Bone marrow (tissue), 2 donors: ENCODE data around the gene HORMAD1.
A peak's percentile ranks its signal among the peaks of the same experiment; 100 is the strongest.
"Not testable (repeated sequence)": the region's sequence is repeated elsewhere in the genome, so short reads cannot be mapped to it uniquely, and the experiment has no call there.

Experiments
- DNase-seq, 2 donors: peaks; one replicate each; lab custom pipeline; 2025; lab: John Stamatoyannopoulos, UW

Gene HORMAD1

DNA sequence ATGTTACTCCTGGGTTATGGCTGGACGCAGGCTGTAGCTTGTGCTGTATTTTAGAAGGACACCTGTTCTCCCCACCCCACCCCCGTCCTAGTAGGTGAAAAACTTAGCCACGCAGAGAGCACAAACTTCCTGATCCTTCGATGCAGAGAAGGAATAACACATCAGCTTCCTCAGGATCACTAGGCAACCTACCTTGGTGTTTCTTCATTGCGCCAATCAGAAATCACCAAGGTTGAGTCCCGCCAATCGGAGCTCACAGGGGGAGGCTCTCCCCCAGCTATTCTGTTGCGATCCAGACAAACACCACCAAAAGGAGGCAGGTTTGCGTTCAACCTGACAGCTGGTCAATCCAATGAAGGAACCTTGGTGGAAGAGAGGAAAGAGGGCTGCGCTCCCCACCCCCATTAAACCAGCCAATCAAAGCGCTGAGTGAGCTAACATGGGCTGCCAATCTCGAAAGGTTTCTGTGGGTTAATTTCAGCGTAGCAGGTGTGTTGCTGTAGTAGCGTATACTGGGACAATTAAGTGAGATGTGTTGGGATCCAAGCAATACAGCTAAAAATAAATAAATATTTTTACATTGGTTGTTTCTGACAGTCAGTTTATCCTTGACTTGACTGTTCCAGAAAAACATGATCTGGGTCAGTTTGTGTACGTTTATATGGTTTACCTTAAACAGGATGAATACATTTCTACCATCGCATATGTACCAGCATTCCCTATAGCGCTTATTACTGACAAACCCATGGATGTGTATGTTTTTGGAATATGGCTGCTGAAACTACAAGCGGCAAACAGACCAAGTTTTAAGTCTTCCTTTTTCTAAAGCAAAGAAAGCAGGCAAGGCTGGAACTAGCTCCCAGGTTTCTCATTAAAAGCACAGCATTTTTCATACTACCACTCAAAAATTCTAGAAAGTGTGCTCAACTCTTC is 23.4 kb downstream of the HORMAD1 start, which contains the start of gene GOLPH3L:
GOLPH3L (minus strand) TSS at position 160 of the 933 bp plus-strand sequence. CDS start 2,316 bp downstream, outside the sequence.
- peak; percentile 18 to 96 for DNase-seq

DNA sequence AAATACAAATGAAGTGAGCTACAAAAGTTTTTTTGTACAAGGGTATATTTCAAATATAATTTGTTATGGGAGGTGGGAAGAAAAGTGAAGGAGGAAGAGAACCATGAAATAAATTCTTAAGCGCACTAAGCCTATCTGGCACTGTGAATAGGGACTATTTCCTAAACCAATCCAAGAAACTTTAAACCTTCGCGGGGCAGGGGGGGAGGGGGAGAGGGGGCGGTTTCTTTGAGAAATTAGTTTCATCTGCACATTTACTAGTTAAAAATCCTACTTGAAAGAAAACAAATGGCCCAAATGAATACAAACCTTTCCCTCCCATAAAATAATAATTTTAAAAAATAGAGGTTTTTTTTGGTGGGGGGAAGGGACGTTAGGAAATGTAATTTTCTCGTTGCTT is 24.1 kb downstream of the HORMAD1 start:
- DNase-seq: no peak

DNA sequence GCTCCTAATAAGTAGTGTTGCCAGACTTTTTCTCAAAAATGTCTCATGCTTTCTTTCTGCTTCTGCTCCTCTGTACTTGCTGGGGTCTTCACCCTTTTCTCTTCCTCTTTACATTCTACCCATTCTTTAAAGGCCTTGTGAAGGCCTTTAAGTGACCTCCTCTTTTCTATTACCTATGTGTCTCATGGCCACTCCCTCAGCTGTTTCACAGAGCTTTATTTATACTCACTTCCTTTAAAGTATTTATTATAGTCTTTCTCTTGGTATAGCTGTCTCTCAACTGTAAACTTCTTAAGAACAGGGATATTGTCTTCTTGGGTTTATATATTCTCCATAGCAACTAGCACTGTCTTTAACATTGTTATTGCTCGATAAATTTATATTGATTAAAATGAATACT is 24.5 kb downstream of the HORMAD1 start:
- DNase-seq: no peak

DNA sequence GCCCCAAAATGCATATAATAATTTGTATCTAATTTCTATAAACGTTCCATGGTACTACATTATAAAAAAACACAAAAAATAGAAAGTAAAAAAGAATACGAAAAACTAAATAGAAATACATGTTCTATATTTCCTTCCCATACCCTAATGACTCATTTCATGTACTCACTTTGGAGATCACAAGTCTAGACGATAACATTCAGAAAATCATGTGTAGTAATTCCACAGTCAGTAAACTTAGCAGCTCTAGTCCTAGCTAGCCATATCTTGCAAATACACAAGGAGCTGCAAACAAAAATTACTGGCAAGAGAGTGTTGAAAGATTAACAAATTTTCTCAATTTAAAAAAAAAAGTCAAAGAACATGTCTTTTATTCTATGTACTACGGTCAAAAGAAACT is 25.1 kb downstream of the HORMAD1 start:
- no peak for DNase-seq

DNA sequence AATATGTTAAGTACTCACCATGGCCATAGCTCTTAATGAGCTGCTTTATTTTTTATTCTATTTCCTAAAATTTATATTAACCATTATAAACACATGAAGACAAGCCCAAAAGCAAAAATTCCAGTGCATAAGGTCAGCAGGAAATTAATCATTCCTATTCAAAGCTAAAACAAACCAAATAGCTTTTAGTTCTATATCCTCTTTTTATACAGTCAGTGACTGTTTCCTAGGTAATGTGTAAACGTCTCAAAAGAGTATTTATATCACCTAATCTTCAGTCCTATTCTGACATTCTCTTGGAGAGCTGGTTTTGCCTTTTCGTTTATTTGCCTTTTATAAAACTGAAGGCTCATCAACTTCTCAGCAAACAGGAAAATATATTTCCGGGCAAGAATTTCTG is 28.0 kb downstream of the HORMAD1 start:
- no peak for DNase-seq

DNA sequence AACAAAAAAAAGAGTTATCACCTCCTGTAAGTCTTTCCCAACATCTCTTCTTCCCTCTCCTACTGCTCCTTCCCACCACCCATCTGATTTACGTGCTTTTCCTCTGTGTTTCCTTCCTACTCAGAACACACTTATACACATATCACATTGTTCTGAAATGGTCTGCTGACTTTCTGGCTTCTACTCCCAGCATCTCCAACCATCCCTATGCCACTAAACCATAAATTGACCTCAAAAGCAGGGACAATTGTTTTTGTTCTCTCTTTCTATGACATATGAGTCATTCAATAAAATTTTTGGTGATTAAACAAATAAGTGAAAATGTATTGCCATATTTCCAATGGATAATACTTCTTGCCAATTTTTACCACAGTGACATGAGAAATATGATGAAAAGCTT is 31.9 kb downstream of the HORMAD1 start:
- DNase-seq: no peak

DNA sequence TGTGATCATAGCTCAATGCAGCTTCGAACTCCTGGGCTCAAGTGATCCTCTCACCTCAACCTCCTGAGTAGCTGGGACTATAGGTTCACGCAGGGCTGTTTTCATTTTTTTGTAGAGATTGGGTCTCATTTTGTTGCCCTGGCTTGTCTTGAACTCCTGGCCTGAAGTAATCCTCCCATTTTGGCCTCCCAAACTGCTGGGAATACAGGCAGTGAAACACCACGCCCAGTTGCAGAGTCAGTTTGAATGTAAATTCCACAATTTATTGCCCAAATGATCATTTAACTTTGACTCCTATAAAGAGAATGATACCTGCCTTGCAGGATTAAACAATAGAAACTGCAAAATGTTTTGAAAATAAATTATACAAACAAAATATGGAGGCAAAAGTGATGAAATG is 34.4 kb downstream of the HORMAD1 start:
- no peak for DNase-seq

DNA sequence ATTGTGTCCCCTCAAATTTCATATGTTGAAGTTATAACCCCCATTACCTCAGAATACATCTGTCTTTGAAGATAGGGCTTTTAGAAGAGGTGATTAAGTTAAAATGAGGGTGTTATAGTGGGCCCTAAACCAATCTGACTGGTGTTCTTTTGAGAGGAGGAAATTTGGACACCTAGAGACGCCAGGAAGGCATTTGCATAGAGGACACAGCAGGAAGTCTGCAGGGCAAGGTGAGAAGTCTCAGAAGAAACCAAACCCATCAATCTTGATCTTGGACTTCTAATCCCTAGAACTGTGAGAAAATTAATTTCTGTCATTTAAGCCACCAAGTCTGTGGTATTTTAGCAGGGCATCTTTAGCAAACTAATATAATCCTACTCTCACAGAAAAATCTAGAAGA is 36.8 kb downstream of the HORMAD1 start:
- no peak for DNase-seq

DNA sequence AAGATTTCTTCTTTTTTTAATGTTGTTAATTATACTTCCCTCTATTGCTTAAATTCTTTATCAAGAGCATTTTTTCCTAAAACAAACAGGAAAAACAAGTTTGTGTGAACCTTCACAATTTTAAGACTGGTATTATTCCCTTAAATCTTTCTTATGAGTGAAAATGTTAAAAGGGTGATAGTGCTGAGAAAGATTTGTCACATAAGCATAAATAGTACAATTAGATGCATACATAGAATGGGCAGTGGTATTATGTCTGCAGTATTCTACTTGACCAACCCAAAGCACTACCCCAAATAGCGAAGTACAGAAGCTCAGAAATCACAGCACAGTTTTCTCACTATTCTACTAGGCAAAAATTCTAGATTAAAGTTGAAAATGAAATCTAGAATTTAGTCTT is 41.7 kb downstream of the HORMAD1 start:
- DNase-seq: no peak

DNA sequence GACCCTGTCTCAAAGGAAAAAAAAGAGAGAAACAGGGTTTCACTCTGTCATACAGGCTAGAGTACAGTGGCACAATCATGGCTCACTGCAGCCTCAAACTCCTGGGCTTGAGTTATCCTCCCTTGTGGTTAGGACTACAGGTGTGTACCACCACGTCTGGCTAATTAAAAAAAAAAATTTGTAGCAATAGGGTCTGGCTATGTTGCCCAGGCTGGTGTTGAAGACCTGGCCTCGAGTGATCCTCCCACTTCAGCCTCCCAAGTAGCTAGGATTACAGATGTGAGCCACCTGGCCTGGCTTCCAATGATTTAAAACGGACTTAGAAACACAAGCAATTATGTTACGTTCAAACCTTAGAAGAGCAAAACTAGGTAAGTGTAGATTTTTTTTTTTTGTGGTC is 45.8 kb downstream of the HORMAD1 start:
- no peak for DNase-seq

DNA sequence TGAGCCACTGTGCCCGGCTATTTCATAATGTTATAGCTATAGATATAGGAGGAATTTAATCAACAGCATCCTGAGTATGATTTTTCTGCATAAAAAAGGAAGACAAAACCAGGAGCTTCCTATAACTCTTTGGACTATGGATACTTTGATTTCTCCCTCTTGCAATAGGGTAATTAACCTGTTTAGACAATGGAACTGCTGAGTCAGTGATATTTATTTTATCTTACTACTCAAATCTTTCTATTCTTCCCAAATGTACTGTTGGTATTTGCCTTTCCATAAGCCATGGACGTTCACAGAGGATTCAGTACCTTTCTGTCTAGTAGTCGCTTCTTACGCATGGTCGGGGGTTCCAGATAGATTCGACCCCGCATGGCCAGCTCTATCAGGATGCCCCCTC is 57.4 kb downstream of the HORMAD1 start:
- DNase-seq: no peak

DNA sequence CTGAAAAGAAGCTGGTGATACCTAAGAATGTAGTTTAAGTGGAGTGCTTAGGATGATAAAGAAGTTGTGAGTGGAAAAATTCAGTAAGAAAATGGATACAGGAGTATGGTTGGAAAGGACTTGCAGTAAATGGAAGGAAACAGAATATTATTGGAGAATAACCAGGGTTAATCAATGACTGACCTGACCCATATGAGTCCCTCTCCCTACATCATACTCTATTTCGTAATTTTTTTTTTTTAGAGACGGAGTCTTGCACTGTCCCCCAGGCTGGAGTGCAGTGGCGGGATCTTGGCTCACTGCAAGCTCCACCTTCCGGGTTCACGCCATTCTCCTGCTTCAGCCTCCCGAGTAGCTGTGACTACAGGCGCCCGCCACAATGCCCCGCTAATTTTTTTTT is 57.9 kb downstream of the HORMAD1 start:
- DNase-seq: no peak

DNA sequence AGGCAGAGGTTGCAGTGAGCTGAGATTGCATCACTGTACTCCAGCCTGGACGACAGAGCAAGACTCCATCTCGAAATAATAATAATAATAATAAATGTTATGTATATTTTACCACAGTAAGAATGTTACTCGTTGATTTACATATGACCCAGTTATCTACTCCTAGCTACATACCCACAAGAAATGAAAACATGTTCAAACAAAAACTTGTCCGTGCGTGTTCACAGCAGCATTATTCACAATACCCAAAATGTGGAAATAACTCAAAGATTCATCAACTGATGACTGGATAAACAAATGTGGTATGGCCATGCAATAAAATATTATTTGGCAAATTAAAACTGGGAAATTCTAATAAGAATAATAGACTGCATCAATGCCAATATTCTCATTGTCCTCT is 59.5 kb downstream of the HORMAD1 start:
- no peak for DNase-seq

DNA sequence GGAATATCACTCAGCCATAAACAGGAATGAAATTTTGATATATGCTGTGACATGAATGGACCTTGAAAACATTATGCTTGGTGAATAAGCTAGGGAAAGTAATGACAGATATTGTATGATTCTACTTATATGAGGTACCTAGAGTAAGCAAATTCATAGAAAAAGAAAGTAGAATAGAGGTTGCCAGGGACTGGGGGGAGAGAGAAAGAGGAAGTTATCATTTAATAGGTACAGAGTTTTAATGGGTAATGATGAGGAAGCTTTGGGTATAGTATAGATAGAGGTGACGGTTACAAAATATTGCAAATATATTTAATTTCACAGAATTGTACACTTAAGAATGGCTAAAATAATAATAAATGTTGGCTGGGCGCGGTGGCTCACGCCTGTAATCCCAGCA is 60.1 kb downstream of the HORMAD1 start:
- peak in 1 of 2 donors; percentile 7 for DNase-seq

DNA sequence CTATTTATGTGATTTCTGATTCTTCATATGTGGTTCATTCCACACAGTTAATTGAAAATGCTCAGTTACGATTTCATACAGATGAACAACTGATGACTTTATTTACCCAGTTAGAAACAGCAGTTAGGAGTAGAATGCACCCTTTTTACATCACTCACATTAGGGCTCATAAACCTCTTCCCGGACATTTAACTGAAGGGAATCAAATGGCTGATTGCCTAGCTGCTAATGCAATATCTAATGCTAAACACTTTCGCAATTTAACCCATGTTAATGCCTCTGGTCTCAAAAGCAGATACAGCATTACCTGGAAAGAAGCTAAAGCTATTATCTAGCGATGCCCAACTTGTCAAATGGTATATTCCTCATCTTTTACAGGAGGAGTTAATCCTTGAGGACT is 63.6 kb downstream of the HORMAD1 start:
- DNase-seq: not testable (repeated sequence)

DNA sequence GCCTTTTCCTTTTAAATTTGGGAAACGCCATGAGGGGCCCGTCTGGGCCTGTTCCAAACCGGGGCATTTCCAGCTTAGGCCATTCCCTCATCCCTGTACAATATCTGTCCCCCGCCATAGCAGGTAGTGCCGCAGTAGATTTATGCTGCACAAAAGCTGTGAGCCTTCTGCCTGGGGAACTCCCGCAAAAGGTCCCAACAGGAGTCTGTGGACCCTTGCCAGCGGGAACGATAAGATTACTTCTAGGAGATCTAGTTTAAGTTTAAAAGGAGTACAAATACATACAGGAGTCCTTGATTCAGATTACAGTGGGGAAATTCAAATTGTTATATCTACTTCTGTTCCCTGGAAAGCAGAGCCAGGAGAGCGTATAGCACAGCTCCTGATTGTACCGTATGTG is 66.1 kb downstream of the HORMAD1 start:
- DNase-seq: not testable (repeated sequence)

DNA sequence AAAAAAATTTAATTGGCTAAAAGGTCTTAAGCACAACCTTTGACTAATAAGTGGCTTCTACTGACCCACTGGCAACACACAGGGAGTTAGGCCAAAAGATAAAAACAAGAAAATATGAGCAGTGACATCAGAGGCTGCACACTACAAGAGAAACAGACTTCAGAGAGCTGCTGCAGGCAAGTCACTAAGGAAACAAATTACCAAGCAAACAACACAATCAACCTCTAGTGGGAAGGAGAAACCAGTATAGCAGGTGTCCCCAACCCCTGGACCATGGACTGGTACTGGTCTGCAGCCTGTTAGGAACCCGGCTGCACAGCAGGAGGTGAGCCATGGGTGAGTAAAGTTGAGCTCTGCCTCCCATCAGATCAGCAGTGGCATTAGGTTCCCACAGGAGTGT is 70.5 kb downstream of the HORMAD1 start:
- no peak for DNase-seq

DNA sequence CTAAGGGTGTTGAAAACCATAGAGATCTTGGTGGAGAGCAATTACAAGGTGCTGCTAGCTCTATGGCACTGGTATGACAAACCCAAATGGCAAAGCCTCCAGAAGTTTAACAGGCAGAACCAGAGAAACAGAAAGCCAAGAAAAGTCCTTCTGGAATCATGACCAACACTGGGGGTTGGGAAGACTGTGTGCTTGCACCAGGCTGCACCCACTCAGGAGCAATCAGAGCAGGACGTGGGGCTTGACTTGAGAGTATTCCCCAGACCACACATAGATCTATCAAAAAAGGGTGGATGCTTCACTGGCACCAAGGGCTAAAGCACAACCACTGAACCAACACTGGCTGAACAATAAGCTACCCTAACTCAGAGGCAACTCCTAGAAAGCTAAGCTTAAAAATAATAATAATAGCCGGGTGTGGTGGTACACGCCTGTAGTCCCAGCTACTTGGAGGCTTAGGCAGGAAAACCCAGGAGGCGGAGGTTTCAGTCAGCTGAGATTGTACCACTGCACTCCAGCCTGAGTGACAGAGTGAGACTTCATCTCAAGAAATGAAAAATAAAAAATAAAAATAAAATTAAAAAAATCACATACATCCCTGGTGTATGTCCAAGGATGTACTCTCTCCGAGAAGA is 71.1 kb downstream of the HORMAD1 start:
- no peak for DNase-seq
